HepG2 (cell line): ENCODE results near the gene MARS2. TPM values are rescaled to one million over a fixed set of nuclear protein-coding genes. Genes with fewer than 3 reads are reported as not detected.
A peak's percentile ranks its signal among the peaks of the same experiment; 100 is the strongest.

ENCODE experiments used
- ARID3A ChIP-seq: IDR thresholded peaks from 2 replicates; pipeline ENCODE4 v1.6.1; 2012; ENCODE audit warnings: low read depth, low read length, improper control_type of control experiment
- FOSL1 ChIP-seq: sonication (generic); formaldehyde crosslinking; IDR thresholded peaks from 2 replicates; pipeline ENCODE4 v1.9.0; 2021; ENCODE audit warnings: missing genetic modification reagents, borderline replicate concordance
- GFI1 ChIP-seq: sonication (generic); formaldehyde crosslinking; IDR thresholded peaks from 2 replicates; pipeline ENCODE4 v1.5.0; 2020; ENCODE audit warnings: missing genetic modification reagents, mild to moderate bottlenecking, borderline replicate concordance
- MXD3 ChIP-seq: IDR thresholded peaks from 2 replicates; pipeline ENCODE4 v1.6.1; 2016; ENCODE audit warnings: mild to moderate bottlenecking, missing biosample characterization, missing genetic modification reagents
- PBX2 ChIP-seq: IDR thresholded peaks from 2 replicates; pipeline ENCODE4 v1.6.1; 2016; ENCODE audit warnings: control low read depth
- THRA ChIP-seq: sonication (generic); formaldehyde crosslinking; IDR thresholded peaks from 2 replicates; pipeline ENCODE4 v1.4.0; 2020; ENCODE audit warnings: missing genetic modification reagents, borderline replicate concordance
- ZBTB14 ChIP-seq: sonication (generic); formaldehyde crosslinking; IDR thresholded peaks from 2 replicates; pipeline ENCODE4 v1.4.0; 2020; ENCODE audit warnings: missing genetic modification reagents
- ZFP37 ChIP-seq: sonication (generic); formaldehyde crosslinking; IDR thresholded peaks from 2 replicates; pipeline ENCODE4 v1.4.0; 2020; ENCODE audit warnings: missing genetic modification reagents, borderline replicate concordance
- ZFP90 ChIP-seq: sonication (generic); formaldehyde crosslinking; IDR thresholded peaks from 2 replicates; pipeline ENCODE4 v1.8.0; 2022; ENCODE audit warnings: missing genetic modification reagents, mild to moderate bottlenecking, inconsistent platforms, borderline replicate concordance
- ZFP91 ChIP-seq: sonication (generic); formaldehyde crosslinking; IDR thresholded peaks from 2 replicates; pipeline ENCODE4 v1.9.0; 2022; ENCODE audit warnings: missing genetic modification reagents, mild to moderate bottlenecking, borderline replicate concordance
- ZKSCAN8 ChIP-seq: IDR thresholded peaks from 2 replicates; pipeline ENCODE4 v1.6.1; 2016; ENCODE audit warnings: borderline replicate concordance, missing genetic modification reagents, missing compliant biosample characterization
- ZNF10 ChIP-seq: sonication (generic); formaldehyde crosslinking; IDR thresholded peaks from 2 replicates; pipeline ENCODE4 v1.4.0; 2020; ENCODE audit warnings: mild to moderate bottlenecking, low read depth, missing genetic modification reagents, borderline replicate concordance
- ZNF143 ChIP-seq: sonication (generic); formaldehyde crosslinking; IDR thresholded peaks from 2 replicates; pipeline ENCODE4 v1.4.0; 2020; ENCODE audit warnings: missing genetic modification reagents
- ZNF280B ChIP-seq: sonication (generic); formaldehyde crosslinking; IDR thresholded peaks from 2 replicates; pipeline ENCODE4 v1.5.0; 2020; ENCODE audit warnings: missing genetic modification reagents, mild to moderate bottlenecking, borderline replicate concordance
- ZNF317 ChIP-seq: sonication (generic); formaldehyde crosslinking; IDR thresholded peaks from 2 replicates; pipeline ENCODE4 v1.5.0; 2020; ENCODE audit warnings: mild to moderate bottlenecking, missing genetic modification reagents
- ZNF335 ChIP-seq: sonication (generic); formaldehyde crosslinking; IDR thresholded peaks from 2 replicates; pipeline ENCODE4 v1.4.0; 2020; ENCODE audit warnings: missing genetic modification reagents
- ZNF740 ChIP-seq: sonication (generic); formaldehyde crosslinking; IDR thresholded peaks from 2 replicates; pipeline ENCODE4 v1.4.0; 2020; ENCODE audit warnings: missing genetic modification reagents
- ZSCAN30 ChIP-seq: sonication (generic); formaldehyde crosslinking; IDR thresholded peaks from 2 replicates; pipeline ENCODE4 v1.5.0; 2020; ENCODE audit warnings: mild to moderate bottlenecking, missing genetic modification reagents
- polyA plus RNA-seq, 8 experiments: library from polyadenylated mRNA; depleted of rRNA in 3 of 8; stranded (reverse) in 7 of 8; unstranded in 1 of 8; fragments of >200 nt; fragmentation: Illumina TruSeq in 4 of 8; extraction: Trizol in 4 of 8; gene quantifications; 2 replicates each; pipeline versions ENCODE4 v1.2.1 to v1.2.3, GENCODE V29; 2011 to 2016; ENCODE audit warnings: low read depth in 4 of 8, missing spikeins in 1 of 8, mixed read lengths in 1 of 8; ENCODE audit not compliant: insufficient read depth in 1 of 8
- total RNA-seq, 5 experiments: library from RNA; depleted of rRNA; stranded (reverse); fragments of >200 nt; fragmentation: Illumina TruSeq; extraction: Trizol; gene quantifications; 2 replicates each; pipeline ENCODE4 v1.2.3, GENCODE V29; 2016; ENCODE audit warnings: low read depth in 1 of 5

Gene MARS2
- total and polyA plus RNA-seq, 2 of the 13 experiments (the other 11 are each of a cell fraction or from before 2014, with no cell fraction given), result 6.9 to 16.2 TPM

GRCh38 chr2:197705912-197706838 is 1.0 kb downstream of the MARS2 start (continued):
- no peak for TF ChIP-seq ZBTB14 (CRISPR knock-in tag)
- TF ChIP-seq ZNF317 (CRISPR knock-in tag), result no peak
- no peak for TF ChIP-seq ZNF740 (CRISPR knock-in tag)
- no peak for TF ChIP-seq ZNF143 (CRISPR knock-in tag)
- no peak for TF ChIP-seq ARID3A
- no peak for TF ChIP-seq ZNF10 (CRISPR knock-in tag)
- peak; percentile 52; the same call in 1 of the 2 replicates for TF ChIP-seq ZFP91 (CRISPR knock-in tag)
- no peak for TF ChIP-seq ZNF335
- TF ChIP-seq ZFP37, result no peak
- TF ChIP-seq GFI1 (CRISPR knock-in tag), result no peak
- peak; percentile 29; the same call in 1 of the 2 replicates for TF ChIP-seq ZNF280B
- no peak for TF ChIP-seq THRA (CRISPR knock-in tag)
- no peak for TF ChIP-seq ZKSCAN8 (CRISPR knock-in tag)
- no peak for TF ChIP-seq ZSCAN30 (CRISPR knock-in tag)
- no peak for TF ChIP-seq FOSL1
- no peak for TF ChIP-seq MXD3
- TF ChIP-seq ZFP90, result peak; percentile 81; the same call in 1 of the 2 replicates
- no peak for TF ChIP-seq PBX2 (CRISPR knock-in tag)
